ENCODE results near the gene RBM15B.

RBM15B gene

DNA sequence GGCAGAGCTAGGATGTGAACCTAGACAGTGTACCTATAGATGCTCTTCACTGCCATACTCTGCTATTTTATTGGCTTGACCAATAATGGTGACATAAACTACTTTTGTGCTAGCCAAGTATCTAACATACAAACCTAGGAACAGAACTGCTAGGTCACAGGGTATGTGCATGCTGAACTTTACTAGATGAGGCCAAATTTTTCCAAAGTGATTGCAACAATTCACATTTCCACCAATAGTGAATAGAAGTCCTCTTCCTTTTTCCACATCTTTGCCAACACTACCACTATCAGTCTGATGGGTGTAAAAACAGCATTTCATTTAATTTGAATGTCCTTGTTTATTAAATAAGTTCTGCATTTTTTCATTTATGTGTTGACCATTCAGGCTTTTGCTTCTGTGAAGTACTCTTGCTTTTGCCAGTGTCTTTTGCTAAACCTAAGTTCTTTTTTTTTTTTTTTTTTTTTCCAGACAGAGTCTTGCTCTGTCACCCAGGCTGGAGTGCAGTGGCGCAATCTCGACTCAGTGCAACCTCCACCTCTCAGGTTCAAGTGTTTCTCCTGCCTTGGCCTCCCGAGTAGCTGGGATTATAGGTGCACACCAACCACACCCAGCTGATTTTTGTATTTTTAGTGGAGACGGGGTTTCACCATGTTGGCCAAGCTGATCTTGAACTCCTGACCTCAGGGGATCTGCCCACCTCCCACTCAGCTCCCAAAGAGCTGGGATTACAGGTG, 54.6 kb downstream of the RBM15B start:
- no peak for DNase-seq (ENCODE audit: low read depth in 3 of 3)

Data from stimulated activated CD4-positive, alpha-beta T cell treated with anti-CD3 and anti-CD28 coated beads, TNF-alpha, amount 100 ng/mL, for 24 hours (primary cell).